ENCODE data around the gene PPP2R2B.

PPP2R2B gene

GRCh38 chr5:146781157-146781556, 97.4 kb downstream of the PPP2R2B start:
- DNase-seq (ENCODE audit: low spot score): no peak

- DNase-seq (ENCODE audit: low spot score): no peak
Measured at GRCh38 chr5:146779211-146779869, 99.2 kb downstream of the PPP2R2B start.

DNA sequence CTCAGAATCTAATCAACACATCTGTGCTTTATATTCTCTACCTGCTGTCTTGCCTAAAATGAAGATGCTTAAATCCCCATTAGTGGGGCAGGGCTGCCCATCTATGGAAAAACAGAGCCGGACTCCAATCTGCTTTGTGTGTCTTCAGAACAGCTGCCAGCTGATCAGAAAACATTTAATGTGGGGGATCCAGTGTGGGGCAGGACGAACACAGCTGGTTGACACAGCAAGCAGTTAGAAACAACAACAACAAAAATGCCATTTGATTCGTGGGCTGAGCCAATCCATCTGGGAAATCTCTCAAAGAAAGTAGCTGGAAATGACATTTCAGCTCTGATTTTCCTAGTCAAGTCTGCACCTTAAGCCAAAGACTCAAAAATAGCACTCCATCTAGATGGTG, 99.8 kb downstream of the PPP2R2B start:
- DNase-seq (ENCODE audit: low spot score): no peak

DNA sequence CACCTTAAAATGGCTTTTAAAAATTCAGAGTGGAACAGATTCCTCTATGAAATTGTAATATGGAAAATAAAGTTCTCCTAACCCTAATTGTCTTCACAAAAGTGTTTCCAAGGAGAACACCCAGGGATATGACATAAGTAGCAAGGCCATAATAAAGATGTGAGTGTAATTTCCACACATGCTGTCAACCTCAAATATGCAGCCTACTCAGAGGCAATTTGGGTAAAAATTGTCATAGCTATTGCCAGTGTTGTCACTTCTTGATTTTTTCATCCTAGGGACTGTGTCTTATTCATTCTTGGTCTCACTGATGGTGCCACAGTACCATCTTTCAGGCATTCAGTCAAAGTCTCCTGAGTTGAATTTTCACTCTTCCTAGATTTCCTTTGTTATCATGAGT, 100.3 kb downstream of the PPP2R2B start:
- DNase-seq (ENCODE audit: low spot score): no peak

DNA sequence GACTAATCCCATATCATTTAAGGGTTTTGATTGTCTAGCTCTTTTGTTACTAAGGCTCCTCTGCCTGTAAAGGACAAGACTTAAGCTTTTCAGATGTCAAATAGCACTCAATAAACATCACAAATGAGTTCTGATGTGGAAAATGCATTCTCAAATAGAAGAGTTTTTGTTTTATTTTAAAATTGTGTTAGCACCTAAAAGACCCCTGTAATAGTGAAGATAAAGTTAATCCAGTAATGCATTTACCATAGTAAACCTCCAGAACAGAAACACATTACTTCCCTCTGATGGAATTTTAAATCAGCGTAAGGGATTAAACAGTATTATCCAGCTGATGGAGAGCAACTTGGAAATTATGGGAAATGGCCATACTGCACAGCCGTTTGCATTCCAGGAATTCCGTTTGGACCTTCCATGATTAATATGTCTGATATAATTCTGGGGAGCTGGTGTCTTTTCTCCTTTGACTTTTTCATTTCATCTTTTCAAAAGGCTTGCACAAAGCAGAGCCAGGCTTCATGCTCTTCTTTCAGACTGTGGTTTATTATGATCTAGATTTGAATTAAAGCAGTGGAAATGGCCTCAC, 105.6 kb downstream of the PPP2R2B start:
- no peak for DNase-seq (ENCODE audit: low spot score)

DNA sequence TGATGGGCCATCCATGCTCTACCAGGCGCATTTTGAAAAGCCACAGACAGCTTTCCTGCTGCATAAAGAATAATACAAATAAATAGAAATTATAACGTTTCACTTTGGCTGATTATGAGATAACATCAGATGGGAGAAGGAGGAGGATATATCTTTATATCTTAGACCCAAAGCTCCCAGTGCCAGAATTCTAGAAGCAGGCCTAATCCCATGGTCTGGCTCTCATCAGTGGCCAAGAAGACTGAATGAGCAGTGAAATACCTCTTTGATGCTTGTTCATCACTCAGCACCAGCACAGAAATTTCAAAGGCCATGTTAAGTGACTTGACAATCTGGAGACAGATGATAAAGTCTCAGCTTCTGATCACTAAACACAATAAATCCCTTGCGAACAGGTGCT, 107.6 kb downstream of the PPP2R2B start:
- no peak for DNase-seq (ENCODE audit: low spot score)

DNA sequence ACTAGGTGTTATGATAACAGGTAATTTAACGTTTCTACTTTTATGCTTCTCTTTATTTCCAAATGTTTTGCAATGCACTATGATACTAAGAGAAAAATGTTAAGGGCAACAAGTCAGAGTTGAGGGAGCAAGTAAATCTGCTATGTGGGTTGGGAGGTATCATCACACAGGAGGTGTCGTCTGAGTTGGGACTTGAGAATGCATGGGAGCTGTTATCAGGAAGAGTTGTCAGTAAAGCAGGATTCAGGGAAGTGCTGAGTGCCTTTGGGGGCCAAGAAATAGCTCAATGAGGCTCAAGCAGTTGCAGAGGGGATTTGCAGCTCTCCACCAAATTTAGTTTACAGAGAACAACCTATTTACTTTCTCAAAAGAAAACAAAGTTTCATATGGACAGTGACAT, 108.0 kb downstream of the PPP2R2B start:
- no peak for DNase-seq (ENCODE audit: low spot score)

DNA sequence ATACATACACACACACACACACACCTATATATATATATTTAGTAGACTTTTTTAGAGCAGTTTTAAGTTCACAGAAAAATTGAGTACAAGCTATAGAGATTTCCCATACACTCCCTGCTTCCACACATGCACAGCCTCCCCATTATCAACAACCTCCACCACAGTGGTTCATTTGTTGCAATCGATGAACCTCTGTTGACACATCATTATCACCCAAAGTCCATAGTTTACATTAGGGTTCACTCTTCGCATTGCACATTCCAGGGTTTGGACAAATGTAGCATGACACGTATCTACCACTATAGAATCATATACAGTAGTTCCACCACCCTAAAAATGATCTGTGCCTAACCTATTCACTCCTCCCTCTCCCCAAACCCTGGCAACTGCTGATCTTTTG, 111.0 kb downstream of the PPP2R2B start:
- DNase-seq (ENCODE audit: low spot score): no peak

DNA sequence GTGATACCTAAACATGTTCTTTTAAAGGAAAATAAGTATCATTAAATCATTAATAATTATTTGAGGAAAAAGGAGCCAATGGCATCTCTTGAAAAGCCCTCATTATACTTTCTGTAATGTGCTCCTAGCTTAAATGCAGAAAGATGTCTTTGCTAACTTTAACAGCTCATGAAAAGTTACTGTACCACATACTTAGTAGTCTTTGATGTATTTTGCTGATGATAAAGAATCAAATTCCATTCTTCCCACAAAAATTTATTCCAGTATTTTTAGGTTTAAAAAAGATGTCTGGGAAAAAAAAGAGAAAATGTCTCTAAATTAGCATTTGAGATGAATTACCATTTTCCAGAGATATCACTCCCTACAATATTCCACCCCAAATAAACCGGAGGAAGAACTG, 112.5 kb downstream of the PPP2R2B start:
- DNase-seq (ENCODE audit: low spot score): no peak

GRCh38 chr5:146765089-146765832, 113.3 kb downstream of the PPP2R2B start:
- DNase-seq (ENCODE audit: low spot score): no peak

GRCh38 chr5:146762830-146763229, 115.7 kb downstream of the PPP2R2B start:
- no peak for DNase-seq (ENCODE audit: low spot score)

GRCh38 chr5:146761811-146762210, 116.7 kb downstream of the PPP2R2B start:
- no peak for DNase-seq (ENCODE audit: low spot score)

DNA sequence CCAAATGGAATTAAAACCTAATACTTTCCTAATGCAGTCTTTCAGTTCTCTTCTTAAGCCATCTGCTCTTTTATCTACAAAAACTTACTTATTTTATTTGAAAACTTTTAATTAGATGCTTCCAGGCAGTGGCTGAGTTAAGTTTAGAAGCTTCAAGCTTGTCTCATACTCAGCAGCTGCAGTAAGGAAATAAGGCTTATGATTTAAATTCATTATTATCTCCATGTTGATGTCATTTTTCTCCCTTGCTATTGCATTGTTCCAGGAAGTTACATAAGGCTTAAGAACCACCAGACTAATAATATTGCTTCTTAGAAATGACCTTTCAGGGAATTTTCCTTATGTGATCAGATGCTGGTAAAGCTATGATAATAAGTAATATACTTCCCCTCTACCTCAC, 119.6 kb downstream of the PPP2R2B start:
- no peak for DNase-seq (ENCODE audit: low spot score)

DNA sequence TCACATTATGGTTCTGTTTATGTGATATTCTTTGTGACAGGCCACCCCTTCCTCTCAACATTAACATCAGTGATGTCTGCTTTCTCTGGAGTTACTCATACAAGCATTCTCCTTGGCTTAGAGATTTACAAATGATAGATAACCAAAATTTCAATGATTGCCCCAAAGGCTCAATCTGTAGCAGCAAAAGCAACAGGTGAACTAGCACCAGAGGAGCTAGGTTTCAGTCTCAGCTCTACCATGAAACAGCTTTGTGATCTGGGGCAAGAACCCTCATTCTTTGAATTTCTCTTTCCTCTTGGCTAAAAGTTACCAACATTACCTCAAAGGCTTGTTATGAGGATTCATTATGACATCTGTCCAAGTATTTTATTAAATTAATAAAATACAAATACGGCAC, 120.5 kb downstream of the PPP2R2B start:
- no peak for DNase-seq (ENCODE audit: low spot score)

DNA sequence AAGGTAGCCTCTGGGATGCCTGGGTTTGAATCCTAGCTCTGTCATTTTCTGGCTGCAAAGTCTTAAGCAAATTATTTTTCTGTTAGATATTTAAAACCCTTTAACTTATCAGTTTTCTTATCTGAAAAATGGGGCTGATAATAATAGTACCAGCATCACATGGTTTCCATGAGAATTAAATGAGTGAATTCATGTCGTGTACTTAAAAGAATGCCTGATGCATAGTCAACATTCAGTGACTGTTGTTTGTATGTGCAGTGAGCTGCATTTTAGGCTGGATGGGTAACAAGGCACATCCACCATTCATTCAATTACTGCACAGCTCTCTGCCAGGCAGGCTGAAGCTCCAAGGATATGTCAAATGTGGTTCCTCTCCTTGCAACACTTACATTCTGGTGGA, 122.0 kb downstream of the PPP2R2B start:
- DNase-seq (ENCODE audit: low spot score): no peak

GRCh38 chr5:146755793-146756192, 122.8 kb downstream of the PPP2R2B start:
- no peak for DNase-seq (ENCODE audit: low spot score)

DNA sequence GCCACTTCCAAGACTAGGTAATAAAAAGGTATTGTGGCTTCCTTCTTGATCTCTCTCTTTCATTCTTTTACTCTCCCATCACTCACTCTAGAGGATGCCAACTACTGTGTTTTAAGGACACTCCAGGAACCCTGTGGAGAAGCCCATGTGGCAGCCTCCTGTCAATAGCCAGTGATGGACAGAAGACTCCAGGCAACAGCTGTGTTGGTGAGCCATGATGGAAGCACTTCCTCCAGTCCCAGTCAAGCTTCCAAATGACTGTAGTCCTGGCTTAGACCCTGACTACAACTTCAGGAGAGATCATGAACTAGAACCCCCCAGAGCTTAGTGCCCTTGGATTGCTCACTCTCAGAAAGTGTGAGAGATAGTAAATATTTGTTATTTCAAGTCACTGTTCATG, 123.9 kb downstream of the PPP2R2B start:
- DNase-seq (ENCODE audit: low spot score): no peak

- no peak for DNase-seq (ENCODE audit: low spot score)
Measured at GRCh38 chr5:146753641-146754040, 124.9 kb downstream of the PPP2R2B start.

GRCh38 chr5:146751781-146752401, 126.7 kb downstream of the PPP2R2B start:
- DNase-seq (ENCODE audit: low spot score): no peak

DNA sequence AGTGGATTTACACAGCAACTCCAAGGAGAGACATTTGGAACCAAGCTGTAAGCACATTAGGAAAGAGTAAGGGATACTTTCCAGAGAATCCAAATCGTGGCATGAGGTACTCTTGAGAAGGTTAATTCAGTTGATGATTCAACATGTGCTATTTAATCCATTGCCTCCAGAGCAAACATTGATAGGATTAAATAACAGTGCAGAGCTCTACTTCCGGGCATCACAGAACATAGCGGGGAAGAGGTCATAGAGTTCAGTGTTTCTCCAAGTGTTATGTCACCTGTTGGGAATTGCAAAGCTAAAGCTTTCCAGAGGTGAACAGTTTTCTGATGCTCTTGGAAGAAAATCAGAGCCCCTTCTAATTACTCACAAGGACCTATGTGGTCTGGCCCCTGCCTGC, 127.5 kb downstream of the PPP2R2B start:
- DNase-seq (ENCODE audit: low spot score): no peak

GRCh38 chr5:146748533-146748932, 130.0 kb downstream of the PPP2R2B start:
- no peak for DNase-seq (ENCODE audit: low spot score)

GRCh38 chr5:146745931-146746577, 132.5 kb downstream of the PPP2R2B start:
- DNase-seq (ENCODE audit: low spot score): no peak

Data from GM03348 (cell line).